Neuron (in vitro differentiated cells): Measurements from ENCODE around the gene ST3GAL2.
"Not testable (repeated sequence)": the region's sequence is repeated elsewhere in the genome, so short reads cannot be mapped to it uniquely, and the experiment has no call there.

ENCODE experiments used
- H2AFZ ChIP-seq: one replicate; pipeline ENCODE4 v1.6.1; 2013; ENCODE audit warnings: low read depth, mild to moderate bottlenecking, inconsistent platforms, low read length, moderate library complexity
- H3K27me3 ChIP-seq: one replicate; pipeline ENCODE4 v1.6.1; 2013; ENCODE audit warnings: low read length; ENCODE audit not compliant: insufficient read depth
- H3K36me3 ChIP-seq: one replicate; pipeline ENCODE4 v1.6.1; 2013; ENCODE audit warnings: low read length; ENCODE audit not compliant: insufficient read depth
- H3K4me1 ChIP-seq: one replicate; pipeline ENCODE4 v1.6.1; 2013; ENCODE audit warnings: low read length; ENCODE audit not compliant: insufficient read depth
- H3K4me3 ChIP-seq: 2 replicates; pipeline ENCODE4 v1.5.1; 2013; ENCODE audit warnings: mild to moderate bottlenecking, low read length, moderate library complexity
- H3K9me3 ChIP-seq: one replicate; pipeline ENCODE4 v1.6.1; 2013; ENCODE audit warnings: low read length

The ST3GAL2 gene

GRCh38 chr16:70332728-70333127 lies 106.2 kb downstream of the ST3GAL2 start:
- H3K4me1 ChIP-seq, H3K9me3 ChIP-seq, H3K4me3 ChIP-seq, H3K27me3 ChIP-seq, H2AFZ ChIP-seq: not testable (repeated sequence)
- peaks cover 58% of the 10 kb centered on the region for H3K36me3 ChIP-seq

GRCh38 chr16:70331588-70332358 lies 107.1 kb downstream of the ST3GAL2 start:
- no peak overlapping the region for H2AFZ ChIP-seq
- H3K36me3 ChIP-seq = peaks cover 60% of the 10 kb centered on the region
- no peak overlapping the region for H3K4me3 ChIP-seq
- no peaks in the 10 kb centered on the region for H3K27me3 ChIP-seq
- H3K4me1 ChIP-seq = no peaks in the 10 kb centered on the region
- H3K9me3 ChIP-seq = no peaks in the 10 kb centered on the region

- no peaks in the 10 kb centered on the region for H3K27me3 ChIP-seq
- no peaks in the 10 kb centered on the region for H3K9me3 ChIP-seq
- no peak overlapping the region for H3K4me3 ChIP-seq
- peaks cover 55% of the 10 kb centered on the region for H3K36me3 ChIP-seq
- H3K4me1 ChIP-seq = no peaks in the 10 kb centered on the region
- no peak overlapping the region for H2AFZ ChIP-seq
Observed at GRCh38 chr16:70331091-70331490, 107.8 kb downstream of the ST3GAL2 start.
